Loucy (cell line): ENCODE measurements around the gene SNRPA1.

Experiments used
- H2AFZ ChIP-seq: fragments of 200-600 bp; sonication (generic); 2 replicates; pipeline ENCODE4 v1.6.0; 2016; ENCODE audit warnings: antibody characterized with exemption, mild to moderate bottlenecking, low read length, moderate library complexity
- H3F3A ChIP-seq: fragments of 200-600 bp; 2 replicates; pipeline ENCODE4 v1.6.0; 2016; ENCODE audit warnings: antibody characterized with exemption, low read depth, mild to moderate bottlenecking
- H3K27me3 ChIP-seq: fragments of 200-600 bp; sonication (generic); 2 replicates; pipeline ENCODE4 v1.6.1; 2014; ENCODE audit warnings: low read length, mild to moderate bottlenecking; ENCODE audit not compliant: insufficient read depth, poor library complexity, severe bottlenecking
- H3K36me3 ChIP-seq: fragments of 200-600 bp; sonication (generic); 2 replicates; pipeline ENCODE4 v1.6.1; 2016; ENCODE audit warnings: low read length; ENCODE audit not compliant: insufficient read depth
- H3K4me1 ChIP-seq: fragments of 200-600 bp; sonication (generic); 2 replicates; pipeline ENCODE4 v1.5.1; 2014; ENCODE audit warnings: low read length, mild to moderate bottlenecking; ENCODE audit not compliant: insufficient read depth, poor library complexity, severe bottlenecking
- H3K4me2 ChIP-seq: fragments of 200-600 bp; sonication (generic); 2 replicates; pipeline ENCODE4 v1.6.0; 2014; ENCODE audit warnings: antibody characterized with exemption, low read length, low read depth, mild to moderate bottlenecking; ENCODE audit not compliant: poor library complexity, severe bottlenecking
- H3K4me3 ChIP-seq: fragments of 200-600 bp; sonication (generic); 2 replicates; pipeline ENCODE4 v1.5.1; 2014; ENCODE audit warnings: low read length, mild to moderate bottlenecking, mixed read lengths; ENCODE audit not compliant: poor library complexity, severe bottlenecking
- H3K79me2 ChIP-seq: fragments of 200-600 bp; sonication (generic); 2 replicates; pipeline ENCODE4 v1.6.1; 2014; ENCODE audit warnings: low read length; ENCODE audit not compliant: insufficient read depth
- H3K9ac ChIP-seq: fragments of 200-600 bp; sonication (generic); 2 replicates; pipeline ENCODE4 v1.6.0; 2014; ENCODE audit warnings: mild to moderate bottlenecking, low read depth, low read length, moderate library complexity; ENCODE audit not compliant: poor library complexity, severe bottlenecking
- H3K9me2 ChIP-seq: fragments of 200-600 bp; sonication (generic); replicated peaks from 2 replicates; pipeline ENCODE4 v1.6.1; 2016; ENCODE audit warnings: low read depth, low read length, mixed read lengths
- H3K9me3 ChIP-seq: fragments of 200-600 bp; sonication (generic); 2 replicates; pipeline ENCODE4 v1.6.1; 2014; ENCODE audit warnings: mild to moderate bottlenecking, antibody characterized with exemption, low read length, low read depth; ENCODE audit not compliant: insufficient read depth
- H4K20me1 ChIP-seq: fragments of 200-600 bp; sonication (generic); 2 replicates; pipeline ENCODE4 v1.6.0; 2014; ENCODE audit warnings: antibody characterized with exemption, low read length, mild to moderate bottlenecking; ENCODE audit not compliant: insufficient read depth, poor library complexity, severe bottlenecking
- CTCF ChIP-seq: fragments of 200-600 bp; sonication (generic); conservative IDR thresholded peaks from 2 replicates; pipeline ENCODE4 v1.5.1; 2014; ENCODE audit warnings: mild to moderate bottlenecking, antibody characterized with exemption, low read length
- EZH2phosphoT487 ChIP-seq: fragments of 200-600 bp; IDR thresholded peaks from 2 replicates; pipeline ENCODE4 v1.6.1; 2018; ENCODE audit warnings: antibody characterized with exemption, mild to moderate bottlenecking, moderate library complexity, borderline replicate concordance

Gene SNRPA1

GRCh38 chr15:101325263-101326025 is 30.4 kb upstream of the SNRPA1 start:
- Histone ChIP-seq H3F3A (no peaks in the 10 kb centered on the region), H3K4me3 (no peak overlapping the region), H3K9me3 (no peaks in the 10 kb centered on the region; the same call in 1 of the 2 replicates), H3K9me2 (no peaks in the 10 kb centered on the region), H3K4me2 (no peak overlapping the region), H3K27me3 (peaks cover 89% of the 10 kb centered on the region), H3K9ac (no peak overlapping the region), H2AFZ (no peak overlapping the region), H3K4me1 (no peaks in the 10 kb centered on the region), H3K79me2 (no peaks in the 10 kb centered on the region), H3K36me3 (no peaks in the 10 kb centered on the region), H4K20me1 (no peaks in the 10 kb centered on the region)
- TF ChIP-seq EZH2phosphoT487, result no peak
- TF ChIP-seq CTCF, result no peak

GRCh38 chr15:101324524-101325177 is 29.6 kb upstream of the SNRPA1 start:
- Histone ChIP-seq H3K79me2 (no peaks in the 10 kb centered on the region), H4K20me1 (no peaks in the 10 kb centered on the region), H3K36me3 (no peaks in the 10 kb centered on the region), H3K27me3 (peaks cover 83% of the 10 kb centered on the region), H3K9ac (no peak overlapping the region), H3F3A (no peaks in the 10 kb centered on the region), H3K4me3 (no peak overlapping the region), H3K9me3 (no peaks in the 10 kb centered on the region; the same call in 1 of the 2 replicates), H3K4me1 (no peaks in the 10 kb centered on the region), H2AFZ (no peak overlapping the region), H3K9me2 (no peaks in the 10 kb centered on the region), H3K4me2 (no peak overlapping the region)
- TF ChIP-seq CTCF (no peak), EZH2phosphoT487 (no peak)

GRCh38 chr15:101323793-101324523 is 28.9 kb upstream of the SNRPA1 start:
- no peaks in the 10 kb centered on the region; the same call in 1 of the 2 replicates for H3K9me3 ChIP-seq
- TF ChIP-seq EZH2phosphoT487 (no peak), CTCF (no peak)
- no peaks in the 10 kb centered on the region for H3K9me2 ChIP-seq
- H3K79me2 ChIP-seq, result no peaks in the 10 kb centered on the region
- no peaks in the 10 kb centered on the region for H3K36me3 ChIP-seq
- H3K9ac ChIP-seq, result no peak overlapping the region
- H4K20me1 ChIP-seq, result no peaks in the 10 kb centered on the region
- no peak overlapping the region for H3K4me3 ChIP-seq
- no peak overlapping the region for H2AFZ ChIP-seq
- no peaks in the 10 kb centered on the region for H3F3A ChIP-seq
- no peak overlapping the region for H3K4me2 ChIP-seq
- no peaks in the 10 kb centered on the region for H3K4me1 ChIP-seq
- peaks cover 83% of the 10 kb centered on the region for H3K27me3 ChIP-seq
